Measurements from ENCODE around the gene AP3B1. TPM values are rescaled to one million over a fixed set of nuclear protein-coding genes. Genes with fewer than 3 reads are reported as not detected.

Gene AP3B1
- total and polyA plus RNA-seq, 8 donors = 42.4 to 61.2 (median 48.7) TPM

GRCh38 chr5:78215972-78216371 lies 78.5 kb downstream of the AP3B1 start:
- Histone ChIP-seq H3K9me3 (no peaks in the 10 kb centered on the region), H3K36me3 (peaks cover 0 to 32% of the 10 kb centered on the region in 2 donors), H3K4me3 (no peak overlapping the region), H3K27ac (no peak overlapping the region), H3K27me3 (no peaks in the 10 kb centered on the region), H3K4me1 (no peaks in the 10 kb centered on the region)
- TF ChIP-seq, protein P1, sequence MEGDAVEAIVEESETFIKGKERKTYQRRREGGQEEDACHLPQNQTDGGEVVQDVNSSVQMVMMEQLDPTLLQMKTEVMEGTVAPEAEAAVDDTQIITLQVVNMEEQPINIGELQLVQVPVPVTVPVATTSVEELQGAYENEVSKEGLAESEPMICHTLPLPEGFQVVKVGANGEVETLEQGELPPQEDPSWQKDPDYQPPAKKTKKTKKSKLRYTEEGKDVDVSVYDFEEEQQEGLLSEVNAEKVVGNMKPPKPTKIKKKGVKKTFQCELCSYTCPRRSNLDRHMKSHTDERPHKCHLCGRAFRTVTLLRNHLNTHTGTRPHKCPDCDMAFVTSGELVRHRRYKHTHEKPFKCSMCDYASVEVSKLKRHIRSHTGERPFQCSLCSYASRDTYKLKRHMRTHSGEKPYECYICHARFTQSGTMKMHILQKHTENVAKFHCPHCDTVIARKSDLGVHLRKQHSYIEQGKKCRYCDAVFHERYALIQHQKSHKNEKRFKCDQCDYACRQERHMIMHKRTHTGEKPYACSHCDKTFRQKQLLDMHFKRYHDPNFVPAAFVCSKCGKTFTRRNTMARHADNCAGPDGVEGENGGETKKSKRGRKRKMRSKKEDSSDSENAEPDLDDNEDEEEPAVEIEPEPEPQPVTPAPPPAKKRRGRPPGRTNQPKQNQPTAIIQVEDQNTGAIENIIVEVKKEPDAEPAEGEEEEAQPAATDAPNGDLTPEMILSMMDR (IDR thresholded peaks at IDR 0.05) = no peak
- DNase-seq (no peak), ATAC-seq (no peak)
- intact Hi-C loops (cut with DNase I) = no loop called here

GRCh38 chr5:78215565-78215964 lies 78.9 kb downstream of the AP3B1 start:
- intact Hi-C loops (cut with DNase I) = no loop called here
- ATAC-seq (no peak), DNase-seq (no peak)
- no peaks in the 10 kb centered on the region for H3K4me1 ChIP-seq
- no peak overlapping the region for H3K4me3 ChIP-seq
- no peak overlapping the region for H3K27ac ChIP-seq
- H3K9me3 ChIP-seq = no peaks in the 10 kb centered on the region
- TF ChIP-seq, protein P1 (IDR thresholded peaks at IDR 0.05) = no peak
- H3K36me3 ChIP-seq = peaks cover 0 to 28% of the 10 kb centered on the region in 2 donors
- no peaks in the 10 kb centered on the region for H3K27me3 ChIP-seq

- Histone ChIP-seq H3K4me3 (no peak overlapping the region), H3K36me3 (peaks cover 0 to 23% of the 10 kb centered on the region in 2 donors), H3K27me3 (no peaks in the 10 kb centered on the region), H3K4me1 (no peaks in the 10 kb centered on the region), H3K9me3 (no peaks in the 10 kb centered on the region), H3K27ac (no peak overlapping the region)
- intact Hi-C loops (cut with DNase I) = no loop called here
- TF ChIP-seq, protein P1 (IDR thresholded peaks at IDR 0.05) = no peak
- ATAC-seq (no peak), DNase-seq (no peak)
Measured at GRCh38 chr5:78213799-78214198, 80.7 kb downstream of the AP3B1 start.

GRCh38 chr5:78211052-78211451 lies 83.4 kb downstream of the AP3B1 start:
- Histone ChIP-seq H3K4me1 (no peaks in the 10 kb centered on the region), H3K36me3 (peaks cover 0 to 33% of the 10 kb centered on the region in 2 donors), H3K27ac (no peak overlapping the region), H3K27me3 (no peaks in the 10 kb centered on the region), H3K4me3 (no peak overlapping the region), H3K9me3 (no peaks in the 10 kb centered on the region)
- intact Hi-C loops (cut with DNase I) = no loop called here
- DNase-seq = no peak
- TF ChIP-seq, protein P1 (IDR thresholded peaks at IDR 0.05) = no peak
- ATAC-seq = no peak

GRCh38 chr5:78204241-78204640 lies 90.3 kb downstream of the AP3B1 start:
- H3K4me3 ChIP-seq = no peak overlapping the region
- H3K27ac ChIP-seq = no peak overlapping the region
- peaks cover 0 to 38% of the 10 kb centered on the region in 2 donors for H3K36me3 ChIP-seq
- TF ChIP-seq, protein P1 (IDR thresholded peaks at IDR 0.05) = no peak
- DNase-seq (no peak), ATAC-seq (no peak)
- H3K9me3 ChIP-seq = no peaks in the 10 kb centered on the region
- H3K4me1 ChIP-seq = no peaks in the 10 kb centered on the region
- H3K27me3 ChIP-seq = no peaks in the 10 kb centered on the region
- intact Hi-C loops (cut with DNase I) = no loop called here

Data from left lung (tissue), 10 donors.